Measurements from ENCODE around the gene CNN2. TPM values are rescaled to one million over a fixed set of nuclear protein-coding genes. Genes with fewer than 3 reads are reported as not detected.

Gene CNN2
- total RNA-seq, 1 experiment from 2014 or later, result 524 TPM

DNA sequence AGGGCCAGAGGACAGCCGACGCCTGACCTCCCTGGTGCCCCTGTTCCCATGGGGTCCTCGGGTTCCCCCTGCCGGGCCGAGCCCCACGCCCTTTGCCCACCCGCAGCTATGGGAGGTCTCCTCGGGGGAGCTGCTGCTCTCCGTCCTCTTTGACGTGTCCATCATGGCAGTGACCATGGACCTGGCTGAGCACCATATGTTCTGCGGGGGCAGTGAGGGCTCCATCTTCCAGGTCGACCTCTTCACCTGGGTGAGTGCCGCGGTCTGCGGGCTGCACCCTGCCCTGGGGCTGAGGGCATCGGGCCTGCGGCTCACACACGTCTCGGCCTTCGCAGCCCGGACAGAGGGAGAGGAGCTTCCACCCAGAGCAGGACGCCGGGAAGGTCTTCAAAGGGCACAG, 35.7 kb upstream of the CNN2 start:
- H4K5ac ChIP-seq (ENCODE audit: insufficient read length, low read depth, low read length), result no peak overlapping the region
- DNase-seq, result no peak
- H3K23ac ChIP-seq (ENCODE audit: insufficient read length, low read depth, low read length), result no peak overlapping the region
- H3K9me3 ChIP-seq (ENCODE audit: control insufficient read depth, low read depth, low read length), result no peaks in the 10 kb centered on the region
- H3K4me3 Mint-ChIP-seq, result no peak overlapping the region
- H2BK120ac ChIP-seq (ENCODE audit: low read depth, low read length, poor library complexity, severe bottlenecking), result no peak overlapping the region
- no peak overlapping the region for H3K14ac ChIP-seq (ENCODE audit: insufficient read depth, low read length)
- H2BK5ac ChIP-seq (ENCODE audit: insufficient read length, low read length), result no peak overlapping the region
- no peak overlapping the region for H2AFZ ChIP-seq (ENCODE audit: low read length)
- H3K18ac ChIP-seq (ENCODE audit: insufficient read length, low read depth, low read length), result no peak overlapping the region
- H3K79me1 ChIP-seq (ENCODE audit: insufficient read depth, low read depth, low read length, poor library complexity, severe bottlenecking), result no peaks in the 10 kb centered on the region
- no peaks in the 10 kb centered on the region for H3K27me3 Mint-ChIP-seq (ENCODE audit: low read depth)
- no peaks in the 10 kb centered on the region for H3K4me1 ChIP-seq (ENCODE audit: insufficient read depth, low read length)
- H4K91ac ChIP-seq (ENCODE audit: insufficient read length, low read depth, low read length), result no peak overlapping the region
- H3K4me1 Mint-ChIP-seq, result peaks cover 0 to 11% of the 10 kb centered on the region in 2 experiments; a peak in 2 of 4 replicates
- no peak overlapping the region for H3K56ac ChIP-seq (ENCODE audit: insufficient read length, low read depth, low read length)
- H3K36me3 Mint-ChIP-seq (ENCODE audit: insufficient read depth in 1 of 3, low read depth in 3 of 3), result peaks cover 10 to 41% (median 38%) of the 10 kb centered on the region in 3 experiments; a peak in 6 of 7 replicates
- H2BK12ac ChIP-seq (ENCODE audit: insufficient read length, low read depth, low read length), result no peak overlapping the region
- TF ChIP-seq, protein P1, sequence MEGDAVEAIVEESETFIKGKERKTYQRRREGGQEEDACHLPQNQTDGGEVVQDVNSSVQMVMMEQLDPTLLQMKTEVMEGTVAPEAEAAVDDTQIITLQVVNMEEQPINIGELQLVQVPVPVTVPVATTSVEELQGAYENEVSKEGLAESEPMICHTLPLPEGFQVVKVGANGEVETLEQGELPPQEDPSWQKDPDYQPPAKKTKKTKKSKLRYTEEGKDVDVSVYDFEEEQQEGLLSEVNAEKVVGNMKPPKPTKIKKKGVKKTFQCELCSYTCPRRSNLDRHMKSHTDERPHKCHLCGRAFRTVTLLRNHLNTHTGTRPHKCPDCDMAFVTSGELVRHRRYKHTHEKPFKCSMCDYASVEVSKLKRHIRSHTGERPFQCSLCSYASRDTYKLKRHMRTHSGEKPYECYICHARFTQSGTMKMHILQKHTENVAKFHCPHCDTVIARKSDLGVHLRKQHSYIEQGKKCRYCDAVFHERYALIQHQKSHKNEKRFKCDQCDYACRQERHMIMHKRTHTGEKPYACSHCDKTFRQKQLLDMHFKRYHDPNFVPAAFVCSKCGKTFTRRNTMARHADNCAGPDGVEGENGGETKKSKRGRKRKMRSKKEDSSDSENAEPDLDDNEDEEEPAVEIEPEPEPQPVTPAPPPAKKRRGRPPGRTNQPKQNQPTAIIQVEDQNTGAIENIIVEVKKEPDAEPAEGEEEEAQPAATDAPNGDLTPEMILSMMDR (conservative IDR thresholded peaks at IDR 0.05), result no peak
- no peaks in the 10 kb centered on the region for H3K23me2 ChIP-seq (ENCODE audit: insufficient read length, low read depth, low read length, poor library complexity, severe bottlenecking)
- no peaks in the 10 kb centered on the region for H3K9me3 Mint-ChIP-seq
- H2BK20ac ChIP-seq (ENCODE audit: low read depth, low read length, poor library complexity, severe bottlenecking), result no peak overlapping the region
- H4K8ac ChIP-seq (replicated peaks; ENCODE audit: insufficient read length, low read depth, low read length), result no peak overlapping the region
- H3K79me2 ChIP-seq (ENCODE audit: insufficient read depth, low read length), result no peaks in the 10 kb centered on the region
- no peak overlapping the region for H3K4me2 ChIP-seq (ENCODE audit: insufficient read depth, insufficient read length, low read length)
- no peak overlapping the region for H3K9ac ChIP-seq (ENCODE audit: extremely low read depth, insufficient read length, low read length)
- H2BK15ac ChIP-seq (ENCODE audit: low read depth, low read length), result no peak overlapping the region
- no CpG with 5 or more reads among the region's 23 CpGs for whole genome bisulfite sequencing (ENCODE audit: extremely low coverage, insufficient read length, low lambda C conversion rate)
- no peak overlapping the region for H3T11ph ChIP-seq (ENCODE audit: low read length)
- no peak overlapping the region for H3K27ac Mint-ChIP-seq
- H3K27ac ChIP-seq (ENCODE audit: insufficient read length, low read depth, low read length), result no peak overlapping the region
- no peak overlapping the region for H2AK5ac ChIP-seq (ENCODE audit: insufficient read length, low read length)
- H3K4ac ChIP-seq (ENCODE audit: low read depth, low read length), result no peak overlapping the region
- peaks cover 4% of the 10 kb centered on the region for H4K20me1 ChIP-seq (ENCODE audit: control insufficient read depth, insufficient read depth, insufficient read length)
- H3K27me3 ChIP-seq (ENCODE audit: insufficient read depth, low read length), result no peaks in the 10 kb centered on the region

Data from H9 (cell line).